HL-60 (cell line): ENCODE results near the gene PRDM5.

Experiments used
- DNase-seq, 2 experiments: peaks; one replicate each; pipeline ENCODE4 v3.0.0-alpha.2; 2010 to 2020; ENCODE audit warnings: low read depth in 1 of 2, low spot score in 1 of 2
- H3K27ac ChIP-seq: fragments of 250-450 bp; sonication (Bioruptor Pico); replicated peaks from 2 replicates; pipeline ENCODE4 v1.5.1; 2020; ENCODE audit warnings: mild to moderate bottlenecking, moderate library complexity
- H3K27me3 ChIP-seq: fragments of 250-450 bp; sonication (Bioruptor Pico); 2 replicates; pipeline ENCODE4 v1.5.1; 2021; ENCODE audit warnings: mild to moderate bottlenecking, moderate library complexity; ENCODE audit not compliant: insufficient read depth, poor library complexity, severe bottlenecking
- H3K4me3 ChIP-seq: replicated peaks from 2 replicates; pipeline ENCODE4 v1.5.1; 2011; ENCODE audit warnings: mild to moderate bottlenecking, control low read depth, low read length; ENCODE audit not compliant: insufficient read depth
- CTCF ChIP-seq: IDR thresholded peaks from one replicate; pipeline ENCODE4 v1.5.1; 2011; ENCODE audit warnings: low read length, control low read depth, inconsistent platforms; ENCODE audit not compliant: insufficient read depth
- GABPA ChIP-seq: IDR thresholded peaks from 2 replicates; pipeline ENCODE4 v1.6.1; 2012; ENCODE audit warnings: low read depth
- POLR2AphosphoS5 ChIP-seq: IDR thresholded peaks from 2 replicates; pipeline ENCODE4 v1.6.1; 2012; ENCODE audit warnings: low read depth
- REST ChIP-seq: IDR thresholded peaks from 2 replicates; pipeline ENCODE4 v1.6.1; 2012; ENCODE audit warnings: low read depth; ENCODE audit not compliant: insufficient replicate concordance
- SPI1 ChIP-seq: IDR thresholded peaks from 2 replicates; pipeline ENCODE4 v1.6.1; 2012; ENCODE audit warnings: low read depth, mild to moderate bottlenecking, borderline replicate concordance

Gene PRDM5

GRCh38 chr4:120862432-120862831 is 60.1 kb downstream of the PRDM5 start:
- Histone ChIP-seq H3K27ac (no peak overlapping the region), H3K27me3 (no peaks in the 10 kb centered on the region), H3K4me3 (no peak overlapping the region)
- TF ChIP-seq CTCF: no peak
- no peak for TF ChIP-seq SPI1
- no peak for TF ChIP-seq GABPA
- TF ChIP-seq POLR2AphosphoS5: no peak
- TF ChIP-seq REST: no peak
- DNase-seq: no peak

- TF ChIP-seq POLR2AphosphoS5 (no peak), REST (no peak), SPI1 (no peak), GABPA (no peak), CTCF (no peak)
- Histone ChIP-seq H3K27ac (no peak overlapping the region), H3K27me3 (no peaks in the 10 kb centered on the region), H3K4me3 (no peak overlapping the region)
- DNase-seq: no peak
Observed at GRCh38 chr4:120861852-120862251, 60.7 kb downstream of the PRDM5 start.

GRCh38 chr4:120858776-120859175 is 63.8 kb downstream of the PRDM5 start:
- DNase-seq: no peak
- H3K27me3 ChIP-seq: no peaks in the 10 kb centered on the region
- no peak overlapping the region for H3K4me3 ChIP-seq
- TF ChIP-seq POLR2AphosphoS5 (no peak), CTCF (no peak), SPI1 (no peak), REST (no peak), GABPA (no peak)
- H3K27ac ChIP-seq: no peak overlapping the region
